CD14-positive monocyte (primary cell): ENCODE results near the gene SPHK1. TPM values are rescaled to one million over a fixed set of nuclear protein-coding genes. Genes with fewer than 3 reads are reported as not detected.

Experiments used
- DNase-seq, 3 donors: peaks; one replicate each; pipeline ENCODE4 v3.0.0-alpha.2; 2011 to 2022
- H2AFZ ChIP-seq: 2 replicates; pipeline ENCODE4 v1.6.0; 2012; ENCODE audit warnings: mild to moderate bottlenecking, low read depth, low read length, inconsistent platforms; ENCODE audit not compliant: insufficient read depth, poor library complexity, severe bottlenecking
- H3K27ac ChIP-seq, 2 donors: 1 replicate in 1 of 2; 2 replicates in 1 of 2; pipeline ENCODE4 v1.5.1; 2012 to 2013; ENCODE audit warnings: low read length in 2 of 2, control low read depth in 1 of 2, inconsistent platforms in 1 of 2, low read depth in 1 of 2, mild to moderate bottlenecking in 1 of 2
- H3K27me3 ChIP-seq, 2 donors: one replicate each; pipeline versions ENCODE4 v1.6.0 to v1.6.1; 2011 to 2013; ENCODE audit warnings: low read length in 2 of 2; ENCODE audit not compliant: control insufficient read depth in 2 of 2, insufficient read depth in 2 of 2
- H3K36me3 ChIP-seq, 2 donors: replicated peaks in 1 of 2; 1 replicate in 1 of 2; 2 replicates in 1 of 2; pipeline versions ENCODE4 v1.5.1 to v1.6.1; 2012 to 2013; ENCODE audit warnings: low read length in 2 of 2, control low read depth in 1 of 2, inconsistent platforms in 1 of 2, mild to moderate bottlenecking in 1 of 2; ENCODE audit not compliant: insufficient read depth in 2 of 2, control insufficient read depth in 1 of 2
- H3K4me1 ChIP-seq, 2 donors: 1 replicate in 1 of 2; 2 replicates in 1 of 2; pipeline versions ENCODE4 v1.5.1 to v1.6.1; 2012 to 2013; ENCODE audit warnings: low read length in 2 of 2, control low read depth in 1 of 2, inconsistent platforms in 1 of 2, mild to moderate bottlenecking in 1 of 2, moderate library complexity in 1 of 2; ENCODE audit not compliant: insufficient read depth in 2 of 2, control insufficient read depth in 1 of 2
- H3K4me2 ChIP-seq: replicated peaks from 2 replicates; pipeline ENCODE3; 2012; ENCODE audit warnings: low read length, moderate library complexity, mild to moderate bottlenecking; ENCODE audit not compliant: poor library complexity, severe bottlenecking; ENCODE audit errors: extremely low read depth
- H3K4me3 ChIP-seq, 3 experiments: fragments of 200-600 bp in 1 of 3; sonication (generic) in 1 of 3; replicated peaks in 1 of 3; 1 replicate in 2 of 3; 2 replicates in 1 of 3; pipeline ENCODE4 v1.5.1; 2011 to 2013; ENCODE audit warnings: low read length in 3 of 3, mild to moderate bottlenecking in 3 of 3, control low read depth in 2 of 3, low read depth in 2 of 3, inconsistent platforms in 1 of 3, moderate library complexity in 1 of 3
- H3K79me2 ChIP-seq: 2 replicates; pipeline ENCODE4 v1.6.0; 2012; ENCODE audit warnings: mild to moderate bottlenecking, control low read depth, inconsistent platforms, low read length, moderate library complexity; ENCODE audit not compliant: insufficient read depth
- H3K9ac ChIP-seq: 2 replicates; pipeline ENCODE4 v1.6.0; 2017; ENCODE audit warnings: low read length, mild to moderate bottlenecking; ENCODE audit not compliant: insufficient read depth, poor library complexity, severe bottlenecking
- H3K9me3 ChIP-seq, 2 donors: replicated peaks in 1 of 2; 1 replicate in 1 of 2; 2 replicates in 1 of 2; pipeline versions ENCODE4 v1.5.1 to v1.6.1; 2012 to 2013; ENCODE audit warnings: low read length in 2 of 2, control low read depth in 1 of 2; ENCODE audit not compliant: control insufficient read depth in 1 of 2, insufficient read depth in 1 of 2
- H4K20me1 ChIP-seq: 2 replicates; pipeline ENCODE4 v1.6.0; 2012; ENCODE audit warnings: mild to moderate bottlenecking, low read length, control low read depth, moderate library complexity; ENCODE audit not compliant: insufficient read depth
- H3K27ac Mint-ChIP-seq, 7 donors: one replicate each; pipeline ENCODE4 v1.8.0; 2020; ENCODE audit warnings: mild to moderate bottlenecking in 7 of 7, mixed read lengths in 7 of 7, moderate library complexity in 6 of 7, inconsistent platforms in 2 of 7
- H3K27me3 Mint-ChIP-seq, 3 donors: one replicate each; pipeline ENCODE4 v1.8.0; 2021 to 2022; ENCODE audit warnings: low read depth in 3 of 3, mild to moderate bottlenecking in 3 of 3, mixed read lengths in 3 of 3, moderate library complexity in 3 of 3, inconsistent platforms in 1 of 3
- H3K36me3 Mint-ChIP-seq, 2 donors: one replicate each; pipeline ENCODE4 v1.8.0; 2020; ENCODE audit warnings: mixed read lengths in 2 of 2, inconsistent platforms in 1 of 2, mild to moderate bottlenecking in 1 of 2
- H3K4me1 Mint-ChIP-seq: one replicate; pipeline ENCODE4 v1.8.0; 2020; ENCODE audit warnings: mild to moderate bottlenecking, mixed read lengths
- H3K4me3 Mint-ChIP-seq, 2 donors: one replicate each; pipeline ENCODE4 v1.8.0; 2020; ENCODE audit warnings: mild to moderate bottlenecking in 2 of 2, mixed read lengths in 2 of 2, moderate library complexity in 1 of 2
- H3K9me3 Mint-ChIP-seq, 7 donors: one replicate each; pipeline ENCODE4 v1.8.0; 2020 to 2022; ENCODE audit warnings: mixed read lengths in 7 of 7, mild to moderate bottlenecking in 6 of 7, moderate library complexity in 6 of 7, inconsistent platforms in 2 of 7
- CTCF ChIP-seq: fragments of 200-600 bp; IDR thresholded peaks from one replicate; pipeline ENCODE4 v1.8.0; 2022; ENCODE audit warnings: antibody characterized with exemption, mild to moderate bottlenecking
- WGBS: methylation state at CpG from one replicate; pipeline ENCODE4 v1.1.5; 2013; ENCODE audit warnings: missing lambda C conversion rate; ENCODE audit not compliant: insufficient coverage; 5-methylcytosine and 5-hydroxymethylcytosine counted together
- intact Hi-C, 2 donors: fragments of 100-400 bp; cut with micrococcal nuclease; formaldehyde crosslinking; loops; one replicate each; pipeline versions ENCODE4 v1.15.0 to v1.15.1; 2023
- polyA plus RNA-seq, 3 donors: library from polyadenylated mRNA; depleted of rRNA in 1 of 3; unstranded in 2 of 3; stranded (reverse) in 1 of 3; fragments of 300-500 nt in 2 of 3; fragments of >200 nt in 1 of 3; fragmentation: Illumina TruSeq in 2 of 3; gene quantifications; 1 replicate in 2 of 3; 2 replicates in 1 of 3; pipeline ENCODE4 v1.2.3, GENCODE V29; 2012 to 2021

The SPHK1 gene
- polyA plus RNA-seq, 3 donors, result 12.9 to 33.9 (median 19.1) TPM

DNA sequence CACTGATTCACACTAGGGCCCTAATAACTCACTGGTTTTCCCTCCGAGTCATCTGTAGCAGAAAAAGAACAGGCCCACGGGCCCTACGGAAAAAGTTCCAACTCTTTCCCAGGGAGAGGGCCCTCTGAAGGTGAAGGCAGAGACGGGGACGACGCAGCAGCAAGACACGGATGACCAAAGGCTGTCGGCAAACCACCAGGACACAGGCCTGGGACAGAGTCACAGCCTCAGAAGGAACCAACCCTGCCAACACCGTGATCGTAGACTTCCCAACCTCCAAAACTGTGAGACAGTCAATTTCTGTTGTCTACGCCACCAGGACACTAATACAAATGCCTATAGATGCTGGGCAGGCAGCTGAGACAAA lies 5.2 kb upstream of the SPHK1 start:
- Mint-ChIP-seq H3K27me3 (peaks cover 3 to 8% (median 8%) of the 10 kb centered on the region in 3 donors), H3K4me3 (no peak overlapping the region), H3K9me3 (no peaks in the 10 kb centered on the region), H3K27ac (no peak overlapping the region), H3K36me3 (peaks cover 5 to 10% of the 10 kb centered on the region in 2 donors), H3K4me1 (peaks cover 37% of the 10 kb centered on the region)
- Histone ChIP-seq H2AFZ (no peak overlapping the region), H3K4me3 (no peak overlapping the region), H3K9ac (no peak overlapping the region), H3K79me2 (no peaks in the 10 kb centered on the region), H3K27ac (no peak overlapping the region), H3K27me3 (no peaks in the 10 kb centered on the region), H3K4me2 (no peak overlapping the region), H4K20me1 (no peaks in the 10 kb centered on the region), H3K4me1 (peaks cover 33 to 54% of the 10 kb centered on the region in 2 donors), H3K36me3 (no peaks in the 10 kb centered on the region), H3K9me3 (no peaks in the 10 kb centered on the region)
- intact Hi-C loops, result no loop called here
- over 99% methylated on average over 9 of the region's 11 CpGs for WGBS
- DNase-seq, result no peak
- no peak for TF ChIP-seq CTCF

DNA sequence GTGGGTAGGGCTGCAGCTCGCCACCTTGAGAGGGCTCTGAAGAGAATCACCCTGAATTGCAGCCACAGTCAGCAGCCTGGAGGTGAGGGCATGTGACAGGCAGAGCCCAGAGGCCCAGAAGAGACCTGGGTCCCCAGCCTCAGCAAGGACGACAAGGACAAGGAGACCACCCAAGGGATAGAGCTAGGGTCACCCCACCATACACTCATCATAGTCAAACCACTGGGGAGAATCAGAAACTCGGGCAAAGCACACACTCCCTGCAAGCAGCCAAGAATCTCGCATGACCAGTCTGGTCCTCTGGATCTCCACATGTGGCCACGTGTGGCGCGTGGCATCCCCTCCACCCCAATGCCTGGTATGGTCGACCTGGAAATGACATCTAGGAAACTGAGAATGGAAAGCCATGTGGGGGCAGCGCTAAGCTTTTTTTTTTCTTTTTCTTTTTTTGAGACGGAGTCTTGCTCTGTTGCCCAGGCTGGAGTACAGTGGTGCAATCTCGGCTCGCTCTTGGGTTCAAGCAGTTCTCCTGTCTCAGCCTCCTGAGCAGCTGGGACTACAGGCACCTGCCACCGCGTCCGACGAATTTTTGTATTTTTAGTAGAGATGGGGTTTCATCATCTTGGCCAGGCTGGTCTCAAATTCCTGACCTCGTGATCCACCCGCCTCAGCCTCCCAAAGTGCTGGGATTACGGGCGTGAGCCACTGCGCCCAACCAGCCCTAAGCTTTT lies 4.6 kb upstream of the SPHK1 start:
- Mint-ChIP-seq H3K9me3 (no peaks in the 10 kb centered on the region), H3K27me3 (peaks cover 3 to 8% (median 6%) of the 10 kb centered on the region in 3 donors), H3K4me1 (peaks cover 37% of the 10 kb centered on the region), H3K27ac (peak overlapping the region in 1 of 7 donors; percentile 18), H3K4me3 (no peak overlapping the region), H3K36me3 (peaks cover 5 to 10% of the 10 kb centered on the region in 2 donors)
- Histone ChIP-seq H3K79me2 (no peaks in the 10 kb centered on the region), H2AFZ (no peak overlapping the region), H4K20me1 (no peaks in the 10 kb centered on the region), H3K27ac (no peak overlapping the region), H3K4me1 (peaks cover 33 to 59% of the 10 kb centered on the region in 2 donors), H3K36me3 (no peaks in the 10 kb centered on the region), H3K4me3 (no peak overlapping the region), H3K4me2 (no peak overlapping the region), H3K9me3 (no peaks in the 10 kb centered on the region), H3K9ac (no peak overlapping the region), H3K27me3 (no peaks in the 10 kb centered on the region)
- WGBS, result 91% methylated on average over 18 of the region's 21 CpGs
- intact Hi-C loops, result loop anchor here in 1 of 2 donors (5.0 to 10.0 kb wide), 2 partner anchors 78 to 125 kb away; partner anchors contain the start of gene RHBDF2
- no peak for DNase-seq
- no peak for TF ChIP-seq CTCF
